Stimulated activated CD4-positive, alpha-beta T cell treated with anti-CD3 and anti-CD28 coated beads, Interleukin-2, amount 100 ng/mL, for 48 hours (primary cell): Measurements from ENCODE around the gene CDKN2D.

Experiments used
- DNase-seq, 2 donors: peaks; one replicate each; pipeline ENCODE4 v3.0.0-alpha.2; 2020

The CDKN2D gene

GRCh38 chr19:10568826-10569651 is at the start of gene CDKN2D:
CDKN2D (minus strand) TSS chr19:10568979; CDS start chr19:10568653, 326 bp downstream.
- peak; percentile 99 for DNase-seq

GRCh38 chr19:10617409-10618121 is 48.8 kb upstream of the CDKN2D start:
- DNase-seq = no peak

- DNase-seq = no peak
Measured at GRCh38 chr19:10615429-10616023, 46.7 kb upstream of the CDKN2D start.

- no peak for DNase-seq
Measured at GRCh38 chr19:10612499-10613119, 43.8 kb upstream of the CDKN2D start.

GRCh38 chr19:10611907-10612306 is 43.1 kb upstream of the CDKN2D start:
- no peak for DNase-seq

- DNase-seq = no peak
Measured at GRCh38 chr19:10604460-10604980, 35.7 kb upstream of the CDKN2D start.

- DNase-seq = no peak
Measured at GRCh38 chr19:10603873-10604459, 35.2 kb upstream of the CDKN2D start.

GRCh38 chr19:10603084-10603872 is 34.5 kb upstream of the CDKN2D start:
- peak; percentile 50 to 51 for DNase-seq

- peak; percentile 89 to 93 for DNase-seq
Measured at GRCh38 chr19:10602330-10603083, 33.7 kb upstream of the CDKN2D start.

- DNase-seq = no peak
Measured at GRCh38 chr19:10601999-10602329, 33.2 kb upstream of the CDKN2D start.

- DNase-seq = no peak
Measured at GRCh38 chr19:10600149-10600548, 31.4 kb upstream of the CDKN2D start.

- DNase-seq = no peak
Measured at GRCh38 chr19:10593820-10594637, 25.2 kb upstream of the CDKN2D start.

- DNase-seq = no peak
Measured at GRCh38 chr19:10593148-10593547, 24.4 kb upstream of the CDKN2D start.

GRCh38 chr19:10587839-10588150 is 19.0 kb upstream of the CDKN2D start:
- DNase-seq = no peak

GRCh38 chr19:10587022-10587838 is 18.5 kb upstream of the CDKN2D start, which contains the start of gene AP1M2:
AP1M2 (minus strand) TSS chr19:10587312; CDS start chr19:10587231, 81 bp downstream.
- DNase-seq = no peak

- DNase-seq = no peak
Measured at GRCh38 chr19:10586396-10586795, 17.6 kb upstream of the CDKN2D start.

GRCh38 chr19:10583036-10583776 is 14.4 kb upstream of the CDKN2D start:
- no peak for DNase-seq

- no peak for DNase-seq
Measured at GRCh38 chr19:10582091-10582490, 13.3 kb upstream of the CDKN2D start.
